GM12878 (cell line): ENCODE results near the gene SLC9A3. TPM values are rescaled to one million over a fixed set of nuclear protein-coding genes. Genes with fewer than 3 reads are reported as not detected.

ENCODE experiments used
- BHLHE40 ChIP-seq, 2 experiments: fragments of 450-650 bp in 1 of 2; IDR thresholded peaks; 2 replicates each; pipeline ENCODE4 v1.6.1; 2011 to 2017; ENCODE audit warnings: low read depth in 2 of 2, borderline replicate concordance in 1 of 2, improper control_type of control experiment in 1 of 2, low read length in 1 of 2, mild to moderate bottlenecking in 1 of 2
- BMI1 ChIP-seq: fragments of 450-650 bp; IDR thresholded peaks from 2 replicates; pipeline ENCODE4 v1.6.1; 2016; ENCODE audit warnings: mild to moderate bottlenecking, moderate library complexity, borderline replicate concordance
- CHD1 ChIP-seq: IDR thresholded peaks from 2 replicates; pipeline ENCODE4 v1.6.1; 2012; ENCODE audit warnings: low read depth, low read length, improper control_type of control experiment
- CTCF ChIP-seq, 3 experiments: IDR thresholded peaks in 2 of 3; conservative IDR thresholded peaks in 1 of 3; 2 replicates each; pipeline ENCODE4 v1.5.1; 2011; ENCODE audit warnings: low read depth in 3 of 3, low read length in 3 of 3, mild to moderate bottlenecking in 3 of 3, control low read depth in 2 of 3, moderate library complexity in 2 of 3, inconsistent platforms in 1 of 3, mixed read lengths in 1 of 3; ENCODE audit not compliant: control insufficient read depth in 2 of 3, insufficient read depth in 1 of 3; ENCODE audit errors: extremely low read depth in 1 of 3
- DPF2 ChIP-seq: fragments of 450-650 bp; IDR thresholded peaks from 2 replicates; pipeline ENCODE4 v1.6.1; 2017; ENCODE audit warnings: mild to moderate bottlenecking
- FOXK2 ChIP-seq: fragments of 450-650 bp; IDR thresholded peaks from 2 replicates; pipeline ENCODE4 v1.6.1; 2017; ENCODE audit warnings: mild to moderate bottlenecking, moderate library complexity
- HDAC2 ChIP-seq: fragments of 200-600 bp; sonication (generic); IDR thresholded peaks from 2 replicates; pipeline ENCODE4 v1.6.1; 2017
- IKZF1 ChIP-seq: fragments of 450-650 bp; conservative IDR thresholded peaks from 2 replicates; pipeline ENCODE4 v1.6.1; 2017; ENCODE audit warnings: antibody characterized with exemption, mild to moderate bottlenecking
- MLLT1 ChIP-seq: fragments of 450-650 bp; IDR thresholded peaks from 2 replicates; pipeline ENCODE4 v1.6.1; 2016; ENCODE audit warnings: mild to moderate bottlenecking
- NFYA ChIP-seq: IDR thresholded peaks from 2 replicates; pipeline ENCODE4 v1.6.1; 2011; ENCODE audit warnings: low read depth, mild to moderate bottlenecking, low read length, improper control_type of control experiment, borderline replicate concordance
- NR2C2 ChIP-seq: IDR thresholded peaks from 2 replicates; pipeline ENCODE4 v1.6.1; 2011; ENCODE audit warnings: borderline replicate concordance, low read depth; ENCODE audit not compliant: control insufficient read depth, insufficient read length
- PAX8 ChIP-seq: fragments of 450-650 bp; IDR thresholded peaks from 2 replicates; pipeline ENCODE4 v1.6.1; 2017; ENCODE audit warnings: mild to moderate bottlenecking, moderate library complexity
- POLR2AphosphoS5 ChIP-seq: IDR thresholded peaks from 2 replicates; pipeline ENCODE4 v1.6.1; 2011; ENCODE audit warnings: mild to moderate bottlenecking, low read length, inconsistent platforms
- RAD51 ChIP-seq: fragments of 450-650 bp; IDR thresholded peaks from 2 replicates; pipeline ENCODE4 v1.6.1; 2016; ENCODE audit warnings: moderate library complexity, mild to moderate bottlenecking, inconsistent platforms
- RELA ChIP-seq: fragments of 450-650 bp; IDR thresholded peaks from 2 replicates; pipeline ENCODE4 v1.8.0; 2014; ENCODE audit warnings: borderline replicate concordance; ENCODE audit not compliant: partially characterized antibody
- SREBF2 ChIP-seq: IDR thresholded peaks from 2 replicates; pipeline ENCODE4 v1.6.1; 2012; ENCODE audit warnings: mild to moderate bottlenecking, low read length
- TARDBP ChIP-seq: IDR thresholded peaks from 2 replicates; pipeline ENCODE4 v1.6.1; 2016; ENCODE audit warnings: borderline replicate concordance
- ZBTB4 ChIP-seq: fragments of 450-650 bp; formaldehyde crosslinking; IDR thresholded peaks from 2 replicates; pipeline ENCODE4 v1.4.0; 2022; ENCODE audit warnings: mild to moderate bottlenecking, moderate library complexity
- ZNF217 ChIP-seq: fragments of 450-650 bp; IDR thresholded peaks from 2 replicates; pipeline ENCODE4 v1.6.1; 2017; ENCODE audit warnings: antibody characterized with exemption, mild to moderate bottlenecking
- ZNF687 ChIP-seq: fragments of 450-650 bp; IDR thresholded peaks from 2 replicates; pipeline ENCODE4 v1.6.1; 2017; ENCODE audit warnings: mild to moderate bottlenecking, moderate library complexity
- polyA plus RNA-seq, 11 experiments: library from polyadenylated mRNA; depleted of rRNA in 4 of 11; unstranded in 6 of 11; stranded (reverse) in 5 of 11; fragments of >200 nt; fragmentation: Nextera tagmentation in 4 of 11; fragmentation: Illumina TruSeq in 1 of 11; extraction: Ambion mirVana in 4 of 11; extraction: Trizol in 1 of 11; gene quantifications; 1 replicate in 1 of 11; 2 replicates in 10 of 11; pipeline versions ENCODE4 v1.2.1 to v1.2.3, GENCODE V29; 2011 to 2016; ENCODE audit warnings: inconsistent platforms in 2 of 11, missing spikeins in 2 of 11, low read depth in 1 of 11
- total RNA-seq, 4 experiments: library from RNA; depleted of rRNA in 3 of 4; stranded (reverse); fragments of >200 nt in 3 of 4; fragmentation: Illumina TruSeq in 1 of 4; extraction: Trizol in 1 of 4; gene quantifications; 2 replicates each; pipeline versions ENCODE4 v1.2.1 to v1.2.3, GENCODE V29; 2013 to 2021

SLC9A3 gene
- total and polyA plus RNA-seq, 10 of the 15 experiments (the other 5 are each of a cell fraction or from before 2014, with no cell fraction given) = 0.04 to 5.2 (median 2.3) TPM; not detected in 1

GRCh38 chr5:472656-473550, 51.3 kb downstream of the SLC9A3 start (continued):
- TF ChIP-seq CTCF (IDR thresholded peaks at IDR 0.05 in 2 of 3, conservative IDR thresholded peaks at IDR 0.05 in 1 of 3; ENCODE audit: control insufficient read depth in 2 of 3, extremely low read depth in 1 of 3, insufficient read depth in 1 of 3, low read depth in 3 of 3, low read length in 3 of 3) = no peak
- no peak for TF ChIP-seq SREBF2
- no peak for TF ChIP-seq BMI1
- TF ChIP-seq TARDBP = no peak
- peak; percentile 90 to 97 for TF ChIP-seq BHLHE40 (IDR thresholded peaks at IDR 0.05; ENCODE audit: borderline replicate concordance in 1 of 2, low read depth in 2 of 2, low read length in 1 of 2)
- TF ChIP-seq RAD51 = no peak
- TF ChIP-seq CHD1 = no peak
- TF ChIP-seq NFYA = no peak
- TF ChIP-seq PAX8 = no peak
- peak; percentile 74; the same call in 1 of the 2 replicates for TF ChIP-seq POLR2AphosphoS5
- no peak for TF ChIP-seq NR2C2
- TF ChIP-seq ZBTB4 (CRISPR knock-in tag) = no peak
- TF ChIP-seq IKZF1 = peak; percentile 94
- no peak for TF ChIP-seq MLLT1
- TF ChIP-seq DPF2 = peak; percentile 36
- no peak for TF ChIP-seq HDAC2
- TF ChIP-seq RELA = peak; percentile 24
- TF ChIP-seq ZNF687 = peak; percentile 98
- no peak for TF ChIP-seq ZNF217
- TF ChIP-seq FOXK2 = no peak
